Measurements from ENCODE around the gene DRD5. TPM values are rescaled to one million over a fixed set of nuclear protein-coding genes. Genes with fewer than 3 reads are reported as not detected.
"Not testable (repeated sequence)": the region's sequence is repeated elsewhere in the genome, so short reads cannot be mapped to it uniquely, and the experiment has no call there.

DRD5 gene
- not detected in 2 replicates for total RNA-seq (2014; rRNA removed; shearing (Covaris generic); ENCODE audit: low replicate concordance)

- Histone ChIP-seq H3K9me2 (replicated peaks; ENCODE audit: insufficient read depth, low read length) (no peaks in the 10 kb centered on the region), H3K4me1 (ENCODE audit: low read length) (no peaks in the 10 kb centered on the region), H3K79me2 (ENCODE audit: low read length) (no peaks in the 10 kb centered on the region), H2AFZ (ENCODE audit: low read length) (no peak within 1 kb of the TSS), H3K27me3 (ENCODE audit: low read length) (no peaks in the 10 kb centered on the region), H3K9me3 (ENCODE audit: low read length) (no peaks in the 10 kb centered on the region), H3K9ac (ENCODE audit: low read length) (no peak within 1 kb of the TSS), H3K4me2 (ENCODE audit: low read depth, low read length, poor library complexity, severe bottlenecking) (no peak within 1 kb of the TSS), H3K27ac (ENCODE audit: low read length) (no peak within 1 kb of the TSS), H4K20me1 (ENCODE audit: insufficient read depth, low read depth, low read length) (no peaks in the 10 kb centered on the region), H3K4me3 (ENCODE audit: low read length) (no peak within 1 kb of the TSS), H3K36me3 (ENCODE audit: insufficient read depth, low read length) (no peaks in the 10 kb centered on the region)
- DNase-seq, result no peak
Observed at GRCh38 chr4:9781343-9782135, at the start of gene DRD5. DRD5 (plus strand) TSS chr4:9781634; CDS start chr4:9782030, 396 bp downstream.

GRCh38 chr4:9732256-9732655, 49.2 kb upstream of the DRD5 start:
- H3K9me3 ChIP-seq (ENCODE audit: low read length); H3K9me2 ChIP-seq (replicated peaks; ENCODE audit: insufficient read depth, low read length); H3K4me1 ChIP-seq (ENCODE audit: low read length); H3K27me3 ChIP-seq (ENCODE audit: low read length); H3K36me3 ChIP-seq (ENCODE audit: insufficient read depth, low read length); H4K20me1 ChIP-seq (ENCODE audit: insufficient read depth, low read depth, low read length); H2AFZ ChIP-seq (ENCODE audit: low read length); H3K4me3 ChIP-seq (ENCODE audit: low read length); H3K79me2 ChIP-seq (ENCODE audit: low read length); DNase-seq; H3K27ac ChIP-seq (ENCODE audit: low read length); H3K4me2 ChIP-seq (ENCODE audit: low read depth, low read length, poor library complexity, severe bottlenecking); H3K9ac ChIP-seq (ENCODE audit: low read length): not testable (repeated sequence)

DNA sequence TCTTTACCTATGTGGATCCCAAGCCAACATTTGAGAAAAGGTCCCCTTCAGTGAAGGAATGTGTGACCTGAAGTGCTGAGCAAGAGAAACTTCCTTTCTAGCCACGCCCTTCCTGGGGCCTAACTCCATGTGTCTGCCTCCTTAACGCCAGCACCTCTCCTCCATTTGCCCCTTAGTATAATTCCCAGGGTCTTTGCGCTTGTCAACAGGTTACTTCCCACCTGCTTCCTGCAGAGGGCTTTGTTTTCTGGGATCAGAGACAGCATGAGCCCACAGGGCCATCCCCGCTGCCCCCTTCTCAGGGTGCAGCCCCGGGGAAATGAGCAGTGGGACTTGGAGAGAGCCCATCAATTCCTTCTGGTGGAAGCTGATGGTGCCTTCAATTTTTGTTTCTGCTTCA, 45.9 kb upstream of the DRD5 start:
- Histone ChIP-seq H3K9me3 (ENCODE audit: low read length) (no peaks in the 10 kb centered on the region), H3K4me2 (ENCODE audit: low read depth, low read length, poor library complexity, severe bottlenecking) (no peak overlapping the region), H3K4me3 (ENCODE audit: low read length) (no peak overlapping the region), H3K4me1 (ENCODE audit: low read length) (no peaks in the 10 kb centered on the region), H4K20me1 (ENCODE audit: insufficient read depth, low read depth, low read length) (no peaks in the 10 kb centered on the region), H3K9me2 (replicated peaks; ENCODE audit: insufficient read depth, low read length) (no peaks in the 10 kb centered on the region), H3K27ac (ENCODE audit: low read length) (no peak overlapping the region), H3K36me3 (ENCODE audit: insufficient read depth, low read length) (no peaks in the 10 kb centered on the region), H3K27me3 (ENCODE audit: low read length) (no peaks in the 10 kb centered on the region), H3K9ac (ENCODE audit: low read length) (no peak overlapping the region), H2AFZ (ENCODE audit: low read length) (no peak overlapping the region), H3K79me2 (ENCODE audit: low read length) (no peaks in the 10 kb centered on the region)
- no peak for DNase-seq

DNA sequence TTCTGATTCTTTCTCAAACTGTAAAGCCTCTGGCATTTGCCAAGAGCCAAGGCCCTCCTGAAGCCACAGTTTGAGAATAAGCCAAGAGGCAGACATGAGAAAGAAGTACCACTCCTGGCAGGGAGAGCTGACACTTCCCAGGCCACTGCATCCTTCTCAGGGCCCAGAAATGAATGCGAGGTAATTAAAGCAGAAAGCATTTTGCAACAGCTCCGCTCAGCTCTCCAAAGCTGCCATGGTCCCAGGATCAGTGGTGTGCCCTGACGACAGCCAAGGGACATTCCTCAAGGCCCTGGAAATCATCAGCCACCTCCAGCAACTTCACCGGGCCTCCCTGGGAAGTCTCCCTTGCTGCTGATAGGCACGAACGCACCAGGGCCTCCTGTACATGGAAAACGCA, 44.2 kb upstream of the DRD5 start:
- H3K36me3 ChIP-seq (ENCODE audit: insufficient read depth, low read length); H3K9me2 ChIP-seq (replicated peaks; ENCODE audit: insufficient read depth, low read length); H3K9ac ChIP-seq (ENCODE audit: low read length); DNase-seq; H3K9me3 ChIP-seq (ENCODE audit: low read length); H3K27ac ChIP-seq (ENCODE audit: low read length); H3K27me3 ChIP-seq (ENCODE audit: low read length); H3K79me2 ChIP-seq (ENCODE audit: low read length); H4K20me1 ChIP-seq (ENCODE audit: insufficient read depth, low read depth, low read length); H3K4me1 ChIP-seq (ENCODE audit: low read length); H3K4me2 ChIP-seq (ENCODE audit: low read depth, low read length, poor library complexity, severe bottlenecking); H2AFZ ChIP-seq (ENCODE audit: low read length); H3K4me3 ChIP-seq (ENCODE audit: low read length): not testable (repeated sequence)

- H3K4me2 ChIP-seq (ENCODE audit: low read depth, low read length, poor library complexity, severe bottlenecking); H3K4me1 ChIP-seq (ENCODE audit: low read length); H2AFZ ChIP-seq (ENCODE audit: low read length); H3K9me3 ChIP-seq (ENCODE audit: low read length); H3K27me3 ChIP-seq (ENCODE audit: low read length); H3K9me2 ChIP-seq (replicated peaks; ENCODE audit: insufficient read depth, low read length); H3K27ac ChIP-seq (ENCODE audit: low read length); H3K4me3 ChIP-seq (ENCODE audit: low read length); H3K36me3 ChIP-seq (ENCODE audit: insufficient read depth, low read length); DNase-seq; H3K79me2 ChIP-seq (ENCODE audit: low read length); H4K20me1 ChIP-seq (ENCODE audit: insufficient read depth, low read depth, low read length); H3K9ac ChIP-seq (ENCODE audit: low read length): not testable (repeated sequence)
Observed at GRCh38 chr4:9743789-9744188, 37.6 kb upstream of the DRD5 start.

DNA sequence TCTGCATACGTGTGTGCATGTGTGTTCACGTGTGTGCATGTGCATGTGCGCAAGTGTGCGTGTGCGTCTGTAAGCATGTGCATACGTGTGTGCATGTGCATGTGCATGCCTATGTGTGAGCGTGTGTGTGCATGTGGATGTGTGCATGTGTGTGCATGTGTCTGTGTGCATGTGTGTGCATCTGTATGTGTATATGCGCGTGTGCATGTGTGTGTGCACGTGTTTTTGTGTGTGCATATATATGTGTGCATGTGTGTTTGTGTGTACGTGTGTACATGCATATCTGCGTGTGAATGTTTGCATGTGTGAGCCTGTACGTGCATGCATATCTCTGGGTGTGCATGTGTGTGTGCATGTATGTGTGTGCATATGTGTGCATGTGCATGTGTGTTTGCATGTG, 35.7 kb upstream of the DRD5 start:
- no peak overlapping the region for H3K27ac ChIP-seq (ENCODE audit: low read length)
- H4K20me1 ChIP-seq (ENCODE audit: insufficient read depth, low read depth, low read length), result no peaks in the 10 kb centered on the region
- no peaks in the 10 kb centered on the region for H3K4me1 ChIP-seq (ENCODE audit: low read length)
- H3K9me2 ChIP-seq (replicated peaks; ENCODE audit: insufficient read depth, low read length), result no peaks in the 10 kb centered on the region
- H3K9ac ChIP-seq (ENCODE audit: low read length), result no peak overlapping the region
- H2AFZ ChIP-seq (ENCODE audit: low read length), result no peak overlapping the region
- no peaks in the 10 kb centered on the region for H3K79me2 ChIP-seq (ENCODE audit: low read length)
- H3K36me3 ChIP-seq (ENCODE audit: insufficient read depth, low read length), result no peaks in the 10 kb centered on the region
- no peak for DNase-seq
- no peak overlapping the region for H3K4me3 ChIP-seq (ENCODE audit: low read length)
- H3K27me3 ChIP-seq (ENCODE audit: low read length), result no peaks in the 10 kb centered on the region
- H3K9me3 ChIP-seq (ENCODE audit: low read length), result no peaks in the 10 kb centered on the region
- no peak overlapping the region for H3K4me2 ChIP-seq (ENCODE audit: low read depth, low read length, poor library complexity, severe bottlenecking)

DNA sequence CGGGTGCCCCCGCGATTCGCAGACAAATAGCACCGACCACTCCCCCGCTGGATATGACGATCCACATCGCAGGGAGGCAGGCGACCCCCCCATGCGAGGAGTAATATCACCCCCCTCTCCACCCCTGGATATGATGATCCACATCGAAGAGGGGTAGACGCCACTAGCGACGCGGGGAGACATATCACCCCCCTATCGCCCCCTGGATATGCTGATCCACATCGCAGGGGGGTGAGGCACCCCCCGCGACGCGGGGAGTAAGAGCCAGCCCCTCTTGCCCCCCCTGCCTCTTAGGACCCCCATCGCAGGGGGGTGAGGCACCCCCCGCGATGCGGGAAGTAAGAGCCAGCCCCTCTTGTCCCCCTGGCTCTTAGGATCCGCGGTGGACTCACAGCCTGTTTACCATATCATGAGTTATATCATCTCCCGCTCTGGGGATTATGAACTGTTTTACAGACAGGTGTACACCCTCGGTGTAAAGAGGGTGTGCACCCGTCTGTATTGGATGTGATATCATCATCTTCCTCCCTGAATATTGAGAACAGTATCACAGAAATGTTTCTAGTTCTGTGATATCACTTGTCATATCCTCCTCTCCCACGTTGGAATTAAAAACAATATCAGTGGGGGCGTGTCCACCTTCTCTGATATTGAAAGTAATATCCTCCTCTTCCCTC, 22.7 kb upstream of the DRD5 start:
- Histone ChIP-seq H3K27me3 (ENCODE audit: low read length) (no peaks in the 10 kb centered on the region), H3K9ac (ENCODE audit: low read length) (no peak overlapping the region), H3K4me3 (ENCODE audit: low read length) (no peak overlapping the region), H4K20me1 (ENCODE audit: insufficient read depth, low read depth, low read length) (no peaks in the 10 kb centered on the region), H3K4me1 (ENCODE audit: low read length) (no peaks in the 10 kb centered on the region), H3K4me2 (ENCODE audit: low read depth, low read length, poor library complexity, severe bottlenecking) (no peak overlapping the region), H2AFZ (ENCODE audit: low read length) (no peak overlapping the region), H3K36me3 (ENCODE audit: insufficient read depth, low read length) (no peaks in the 10 kb centered on the region), H3K79me2 (ENCODE audit: low read length) (no peaks in the 10 kb centered on the region), H3K27ac (ENCODE audit: low read length) (no peak overlapping the region), H3K9me3 (ENCODE audit: low read length) (no peaks in the 10 kb centered on the region), H3K9me2 (replicated peaks; ENCODE audit: insufficient read depth, low read length) (no peaks in the 10 kb centered on the region)
- no peak for DNase-seq

DNA sequence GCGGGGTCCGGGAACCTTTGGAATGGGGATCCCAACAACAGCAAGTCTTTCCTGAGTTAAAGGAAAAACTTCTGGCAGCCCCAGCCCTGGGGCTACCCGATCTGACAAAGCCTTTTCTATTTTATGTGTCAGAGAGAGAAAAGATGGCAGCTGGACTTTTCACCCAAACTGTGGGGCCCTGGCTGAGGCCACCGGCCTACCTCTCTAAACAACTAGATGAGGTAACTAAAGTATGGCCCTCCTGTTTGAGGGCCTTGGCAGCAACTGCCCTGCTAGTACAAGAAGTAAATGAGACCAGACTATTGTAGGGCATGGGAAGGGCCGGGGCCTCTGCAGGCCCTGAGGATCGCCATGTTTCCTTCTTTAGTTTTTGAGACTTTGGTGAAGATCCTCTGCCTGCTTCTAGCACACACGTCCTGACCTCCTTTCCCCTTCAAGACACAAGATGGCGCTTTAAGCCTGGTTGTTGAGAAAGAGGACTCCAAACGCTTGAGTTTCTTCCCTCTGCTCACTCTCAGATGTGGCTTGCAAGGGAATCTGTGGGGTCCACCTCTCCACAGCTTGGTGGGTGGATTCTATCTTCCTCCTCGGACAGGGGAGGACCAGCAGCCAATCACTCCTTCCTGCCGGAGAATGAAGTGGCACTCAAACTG, 18.5 kb upstream of the DRD5 start:
- Histone ChIP-seq H3K9me3 (ENCODE audit: low read length) (no peaks in the 10 kb centered on the region), H3K27ac (ENCODE audit: low read length) (no peak overlapping the region), H3K9me2 (replicated peaks; ENCODE audit: insufficient read depth, low read length) (no peaks in the 10 kb centered on the region), H3K79me2 (ENCODE audit: low read length) (no peaks in the 10 kb centered on the region), H2AFZ (ENCODE audit: low read length) (no peak overlapping the region), H3K4me1 (ENCODE audit: low read length) (no peaks in the 10 kb centered on the region), H3K36me3 (ENCODE audit: insufficient read depth, low read length) (no peaks in the 10 kb centered on the region), H3K4me3 (ENCODE audit: low read length) (no peak overlapping the region), H3K27me3 (ENCODE audit: low read length) (no peaks in the 10 kb centered on the region), H3K9ac (ENCODE audit: low read length) (no peak overlapping the region), H4K20me1 (ENCODE audit: insufficient read depth, low read depth, low read length) (no peaks in the 10 kb centered on the region), H3K4me2 (ENCODE audit: low read depth, low read length, poor library complexity, severe bottlenecking) (no peak overlapping the region)
- peak; percentile 88 for DNase-seq
